Omental fat pad (tissue), 4 donors: ENCODE data around the gene TASL. TPM values are rescaled to one million over a fixed set of nuclear protein-coding genes. Genes with fewer than 3 reads are reported as not detected.

Experiments used
- ATAC-seq: fragments of 150-250 bp; one replicate; pipeline ENCODE4 v1.9.1; 2016; ENCODE audit warnings: mild to moderate bottlenecking, moderate library complexity; ENCODE audit not compliant: low FRiP score
- DNase-seq: peaks from one replicate; pipeline ENCODE4 v3.0.0-alpha.2; 2019; ENCODE audit warnings: low spot score
- CTCF ChIP-seq, 3 donors: fragments of 450-650 bp; IDR thresholded peaks; one replicate each; pipeline ENCODE4 v1.5.1; 2016 to 2017; ENCODE audit warnings: antibody characterized with exemption in 3 of 3, mild to moderate bottlenecking in 3 of 3, moderate library complexity in 2 of 3
- small RNA-seq: library from RNA; depleted of rRNA; stranded (forward); fragments of <200 nt; gene quantifications from one replicate; pipeline ENCODE3, GENCODE V24; 2016
- total RNA-seq, 4 donors: library from RNA; depleted of rRNA; stranded (reverse); fragments of >200 nt; gene quantifications; one replicate each; pipeline ENCODE4 v1.1.0, GENCODE V29; 2016

TASL gene
- total RNA-seq, 4 donors from 2014 or later, result 1.0 to 6.6 (median 3.2) TPM

GRCh38 chrX:30513284-30513683, 64.3 kb downstream of the TASL start:
- no peak for ATAC-seq
- no peak for TF ChIP-seq CTCF (IDR thresholded peaks at IDR 0.05)
- no peak for DNase-seq

Small RNA genes within 50 kb of the gene (small RNA-seq; reads per million reads assigned to genes)
- not detected for gene CKS1BP6

Other genes starting within 250 kb of the TASL start
- 10 to 100 TPM in 1 of 4 donors, 1 to 10 TPM in 3; 4.1 to 58.6 (median 6.7) TPM for gene GK, start 75.7 kb upstream of the TASL start, total RNA-seq